Transverse colon (tissue), 4 donors: Measurements from ENCODE around the gene PLEKHG1.

Experiments
- CTCF ChIP-seq, 5 experiments: fragments of 200-600 bp in 3 of 5; fragments of 450-650 bp in 2 of 5; sonication (generic) in 3 of 5; IDR thresholded peaks; 1 replicate in 2 of 5; 2 replicates in 3 of 5; pipeline ENCODE4 v1.5.1; 2016 to 2017; ENCODE audit warnings: antibody characterized with exemption in 5 of 5, inconsistent platforms in 3 of 5, mild to moderate bottlenecking in 2 of 5, moderate library complexity in 1 of 5
- POLR2A ChIP-seq: fragments of 450-650 bp; IDR thresholded peaks from one replicate; pipeline ENCODE4 v1.6.1; 2016; ENCODE audit warnings: antibody characterized with exemption, mild to moderate bottlenecking, moderate library complexity
- POLR2AphosphoS5 ChIP-seq, 3 donors: sonication (generic); formaldehyde crosslinking; IDR thresholded peaks; one replicate each; pipeline ENCODE4 v1.6.1; 2016; ENCODE audit warnings: antibody characterized with exemption in 3 of 3

- TF ChIP-seq POLR2A (no peak), CTCF (IDR thresholded peaks at IDR 0.05) (no peak), POLR2AphosphoS5 (IDR thresholded peaks at IDR 0.05) (no peak)
Measured at GRCh38 chr6:150560884-150561219, 38.8 kb upstream of the PLEKHG1 start.
